Activated T-helper 2 cell treated with anti-CD3 and anti-CD28 coated beads, Interferon-gamma antibody, Interleukin-2, Interleukin-4, amounts not matched to agents 10 μg/mL and 5 μg/mL and 100 μg/mL, durations not matched to agents 14 hours and 24 hours and 36 hours (primary cell): ENCODE results near the gene GGTLC3. TPM values are rescaled to one million over a fixed set of nuclear protein-coding genes. Genes with fewer than 3 reads are reported as not detected.

Source experiments
- total RNA-seq: library from RNA; stranded (reverse); gene quantifications from 2 replicates; pipeline ENCODE4 v1.2.3, GENCODE V29; 2022

The GGTLC3 gene
- total RNA-seq, 1 donor from 2014 or later: not detected

Other genes with a start within 250 kb of the GGTLC3 start
- 0.37 and 0.62 TPM in 2 replicates for gene TMEM191B, start 9.6 kb upstream of the GGTLC3 start, total RNA-seq
- gene RIMBP3, start 93.8 kb upstream of the GGTLC3 start, total RNA-seq: 0.27 and 0.37 TPM in 2 replicates